Measurements from ENCODE around the gene SGPP2. TPM values are rescaled to one million over a fixed set of nuclear protein-coding genes. Genes with fewer than 3 reads are reported as not detected.
"Not testable (repeated sequence)": the region's sequence is repeated elsewhere in the genome, so short reads cannot be mapped to it uniquely, and the experiment has no call there.

Gene SGPP2
- polyA plus RNA-seq, 4 donors: 4.0 to 19.1 (median 8.1) TPM

DNA sequence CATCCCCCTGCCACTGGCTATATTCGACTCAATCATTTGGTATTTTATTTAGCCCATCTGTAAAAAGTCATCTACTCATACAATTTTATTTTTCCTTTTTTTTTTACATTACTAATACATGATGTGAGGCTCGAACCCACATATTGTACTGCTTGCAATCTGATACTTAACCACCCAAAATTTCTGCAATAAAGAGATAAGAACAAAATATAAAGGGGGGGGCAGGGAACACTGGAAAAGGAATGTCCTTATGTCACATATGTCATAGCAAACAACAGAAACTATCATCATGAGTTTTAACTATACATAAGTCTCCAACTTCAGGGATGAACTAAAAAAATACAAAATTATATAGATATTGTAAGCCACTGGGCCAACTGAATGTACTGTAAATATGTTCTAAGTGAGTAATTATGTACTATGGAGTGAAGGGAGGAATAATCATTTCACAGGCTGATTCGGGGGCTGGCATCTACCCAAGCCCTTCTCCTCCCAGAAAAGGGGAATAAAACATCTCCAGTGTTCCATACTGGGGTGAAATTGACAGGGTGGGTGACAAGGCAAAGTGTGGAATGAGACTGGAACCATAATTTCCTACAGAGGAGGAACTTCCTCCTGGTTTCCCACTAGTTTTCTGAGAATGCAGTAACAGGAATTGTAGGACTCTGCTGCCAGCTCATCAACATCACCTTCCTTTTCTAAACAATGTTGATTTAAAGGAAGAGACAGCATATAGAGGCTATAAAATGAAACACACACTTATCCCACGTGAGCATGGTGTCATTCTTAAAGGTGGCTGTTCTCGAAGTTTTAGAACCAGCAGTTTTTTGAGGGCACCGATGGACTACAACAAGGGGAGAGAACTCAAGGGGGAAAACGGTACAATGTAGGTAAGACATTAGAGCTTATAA lies 152.1 kb downstream of the SGPP2 start:
- peaks cover 4 to 7% (median 5%) of the 10 kb centered on the region in 3 donors for H3K36me3 ChIP-seq (ENCODE audit: control insufficient read depth in 3 of 3, insufficient read depth in 2 of 3, low read depth in 1 of 3, low read length in 3 of 3)
- H3K4me1 ChIP-seq (ENCODE audit: control insufficient read depth in 3 of 3, insufficient read depth in 2 of 3, low read depth in 1 of 3, low read length in 2 of 3): peaks cover 0 to 9% (median 0%) of the 10 kb centered on the region in 3 donors
- no peak overlapping the region for H3K4me3 ChIP-seq (ENCODE audit: low read depth in 1 of 3, low read length in 3 of 3)
- 79 to 85% (median 84%) methylated on average over 7 of the region's 7 CpGs for WGBS, 3 donors
- no peak for FAIRE-seq
- no peak for DNase-seq
- no peaks in the 10 kb centered on the region for H3K27me3 ChIP-seq (ENCODE audit: control insufficient read depth in 3 of 3, insufficient read depth in 3 of 3, low read length in 3 of 3)
- no peak overlapping the region for H3K27ac ChIP-seq (ENCODE audit: low read depth in 1 of 3, low read length in 2 of 3)
- H3K9me3 ChIP-seq (ENCODE audit: control insufficient read depth in 2 of 2, insufficient read depth in 1 of 2, low read depth in 1 of 2, low read length in 1 of 2): no peaks in the 10 kb centered on the region

DNA sequence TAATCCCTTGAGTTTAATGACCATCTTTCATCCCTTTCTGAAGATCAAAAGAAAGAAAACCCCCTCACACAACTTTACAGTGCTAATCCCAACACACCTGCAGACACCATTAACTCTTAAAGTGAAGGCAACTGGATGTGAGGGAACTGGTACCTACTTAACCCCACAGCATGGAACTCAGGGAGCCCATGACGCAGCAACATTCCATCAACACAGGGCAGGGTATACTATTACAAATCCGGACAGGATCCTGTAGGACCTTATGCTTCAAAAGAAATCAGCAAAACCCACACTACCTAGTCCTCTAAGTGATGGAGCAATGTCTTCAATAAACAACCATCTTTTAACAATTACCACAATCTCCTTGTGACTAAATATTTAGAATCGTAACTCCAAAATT lies 153.0 kb downstream of the SGPP2 start:
- 67 to 89% (median 78%) methylated on average over 3 of the region's 3 CpGs for WGBS, 3 donors

DNA sequence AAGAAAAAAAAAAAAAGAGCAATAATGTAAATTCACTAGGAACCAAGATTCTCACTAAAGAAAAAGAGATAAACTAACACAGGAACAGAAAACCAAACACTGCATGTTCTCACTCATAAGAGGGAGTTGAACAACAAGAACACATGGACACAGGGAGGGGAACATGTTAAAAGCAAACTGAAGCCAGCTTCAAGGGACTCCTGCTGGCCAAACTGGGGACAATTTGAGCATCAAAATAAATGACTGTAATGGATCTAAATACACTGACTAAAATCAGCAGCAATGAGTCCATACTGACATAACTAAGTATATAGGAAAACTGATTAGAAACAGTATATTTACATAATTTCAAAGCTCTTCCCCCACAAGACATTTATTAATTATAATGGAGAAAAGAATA lies 158.6 kb downstream of the SGPP2 start:
- no peaks in the 10 kb centered on the region for H3K27me3 ChIP-seq (ENCODE audit: control insufficient read depth in 3 of 3, insufficient read depth in 3 of 3, low read length in 3 of 3)
- FAIRE-seq (no peak), DNase-seq (no peak)
- H3K4me1 ChIP-seq (ENCODE audit: control insufficient read depth in 3 of 3, insufficient read depth in 2 of 3, low read depth in 1 of 3, low read length in 2 of 3): no peaks in the 10 kb centered on the region
- H3K9me3 ChIP-seq (ENCODE audit: control insufficient read depth in 2 of 2, insufficient read depth in 1 of 2, low read depth in 1 of 2, low read length in 1 of 2): peaks cover 0 to 4% of the 10 kb centered on the region in 2 donors
- no peak overlapping the region for H3K27ac ChIP-seq (ENCODE audit: low read depth in 1 of 3, low read length in 2 of 3)
- H3K36me3 ChIP-seq (ENCODE audit: control insufficient read depth in 3 of 3, insufficient read depth in 2 of 3, low read depth in 1 of 3, low read length in 3 of 3): peaks cover 0 to 11% (median 0%) of the 10 kb centered on the region in 3 donors
- H3K4me3 ChIP-seq (ENCODE audit: low read depth in 1 of 3, low read length in 3 of 3): no peak overlapping the region

More for the DNA sequence above, 153.0 kb downstream of the SGPP2 start:
- Histone ChIP-seq H3K9me3 (ENCODE audit: control insufficient read depth in 2 of 2, insufficient read depth in 1 of 2, low read depth in 1 of 2, low read length in 1 of 2) (no peaks in the 10 kb centered on the region), H3K27me3 (ENCODE audit: control insufficient read depth in 3 of 3, insufficient read depth in 3 of 3, low read length in 3 of 3) (no peaks in the 10 kb centered on the region), H3K27ac (ENCODE audit: low read depth in 1 of 3, low read length in 2 of 3) (no peak overlapping the region), H3K36me3 (ENCODE audit: control insufficient read depth in 3 of 3, insufficient read depth in 2 of 3, low read depth in 1 of 3, low read length in 3 of 3) (peaks cover 0 to 3% (median 1%) of the 10 kb centered on the region in 3 donors), H3K4me3 (ENCODE audit: low read depth in 1 of 3, low read length in 3 of 3) (no peak overlapping the region), H3K4me1 (ENCODE audit: control insufficient read depth in 3 of 3, insufficient read depth in 2 of 3, low read depth in 1 of 3, low read length in 2 of 3) (peaks cover 0 to 9% (median 0%) of the 10 kb centered on the region in 3 donors)
- no peak for FAIRE-seq
- no peak for DNase-seq

DNA sequence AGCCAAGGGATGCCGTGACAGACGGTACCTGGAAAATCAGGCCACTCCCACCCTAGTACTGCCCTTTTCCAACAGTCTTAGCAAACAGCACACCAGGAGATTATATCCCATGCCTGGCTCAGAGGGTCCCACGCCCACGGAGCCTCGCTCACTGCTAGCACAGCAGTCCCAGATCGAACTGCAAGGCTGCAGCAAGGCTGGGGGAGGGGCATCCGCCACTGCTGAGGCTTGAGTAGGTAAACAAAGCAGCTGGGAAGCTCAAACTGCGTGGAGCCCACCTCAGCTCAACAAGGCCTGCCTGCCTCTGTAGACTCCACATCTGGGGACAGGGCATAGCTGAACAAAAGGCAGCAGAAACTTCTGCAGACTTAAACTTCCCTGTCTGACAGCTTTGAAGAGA lies 160.2 kb downstream of the SGPP2 start:
- H3K36me3 ChIP-seq (ENCODE audit: control insufficient read depth in 3 of 3, insufficient read depth in 2 of 3, low read depth in 1 of 3, low read length in 3 of 3); H3K4me1 ChIP-seq (ENCODE audit: control insufficient read depth in 3 of 3, insufficient read depth in 2 of 3, low read depth in 1 of 3, low read length in 2 of 3); H3K4me3 ChIP-seq (ENCODE audit: low read depth in 1 of 3, low read length in 3 of 3); H3K9me3 ChIP-seq (ENCODE audit: control insufficient read depth in 2 of 2, insufficient read depth in 1 of 2, low read depth in 1 of 2, low read length in 1 of 2); FAIRE-seq; DNase-seq; H3K27ac ChIP-seq (ENCODE audit: low read depth in 1 of 3, low read length in 2 of 3); H3K27me3 ChIP-seq (ENCODE audit: control insufficient read depth in 3 of 3, insufficient read depth in 3 of 3, low read length in 3 of 3): not testable (repeated sequence)
- WGBS, 3 donors: 95 to 97% (median 96%) methylated on average over 8 of the region's 8 CpGs

DNA sequence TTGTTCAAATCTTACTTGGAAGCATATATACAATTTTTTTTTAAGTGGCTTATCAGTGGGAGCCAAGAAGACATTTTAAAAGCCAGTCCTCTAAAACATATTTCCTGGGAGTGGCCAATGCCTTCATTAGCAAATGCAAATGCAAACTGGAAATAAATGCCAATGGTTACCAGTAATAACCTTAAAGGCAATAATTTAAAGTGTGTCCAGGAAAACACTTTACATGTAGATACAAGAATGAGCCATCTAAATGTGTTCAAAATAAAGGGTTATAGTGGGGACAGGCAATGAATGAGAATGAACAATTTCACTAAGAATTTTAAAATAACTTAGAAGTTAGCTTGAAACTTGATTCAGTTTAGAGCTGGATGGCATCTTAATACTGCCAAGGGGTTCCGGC lies 167.3 kb downstream of the SGPP2 start:
- Histone ChIP-seq H3K27ac (ENCODE audit: low read depth in 1 of 3, low read length in 2 of 3) (no peak overlapping the region), H3K4me1 (ENCODE audit: control insufficient read depth in 3 of 3, insufficient read depth in 2 of 3, low read depth in 1 of 3, low read length in 2 of 3) (peaks cover 0 to 9% (median 0%) of the 10 kb centered on the region in 3 donors), H3K9me3 (ENCODE audit: control insufficient read depth in 2 of 2, insufficient read depth in 1 of 2, low read depth in 1 of 2, low read length in 1 of 2) (no peaks in the 10 kb centered on the region), H3K4me3 (ENCODE audit: low read depth in 1 of 3, low read length in 3 of 3) (no peak overlapping the region), H3K36me3 (ENCODE audit: control insufficient read depth in 3 of 3, insufficient read depth in 2 of 3, low read depth in 1 of 3, low read length in 3 of 3) (peaks cover 4 to 7% (median 4%) of the 10 kb centered on the region in 3 donors), H3K27me3 (ENCODE audit: control insufficient read depth in 3 of 3, insufficient read depth in 3 of 3, low read length in 3 of 3) (no peaks in the 10 kb centered on the region)
- 90 to 100% (median 96%) methylated on average over 1 of the region's 1 CpG for WGBS, 3 donors
- DNase-seq (no peak), FAIRE-seq (no peak)

DNA sequence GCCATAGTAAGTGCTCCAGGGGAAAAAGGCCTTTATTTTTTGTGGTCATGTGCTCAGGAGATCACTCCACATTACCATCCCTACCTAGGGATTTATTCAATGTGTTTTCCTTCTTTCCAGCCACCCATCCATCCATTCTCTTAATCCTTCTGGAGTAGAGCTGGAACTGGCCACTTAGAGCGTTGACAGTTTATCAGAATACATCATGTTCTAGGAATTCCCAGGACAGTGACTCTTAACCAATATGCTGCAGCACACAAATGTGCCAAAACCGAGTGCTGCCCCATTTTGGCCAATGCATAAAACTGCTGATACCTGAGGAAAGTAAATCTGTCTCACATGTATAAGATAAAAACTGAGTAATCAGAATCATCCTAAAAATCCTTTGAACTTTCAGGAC lies 167.8 kb downstream of the SGPP2 start:
- H3K27me3 ChIP-seq (ENCODE audit: control insufficient read depth in 3 of 3, insufficient read depth in 3 of 3, low read length in 3 of 3): no peaks in the 10 kb centered on the region
- peaks cover 4 to 7% (median 4%) of the 10 kb centered on the region in 3 donors for H3K36me3 ChIP-seq (ENCODE audit: control insufficient read depth in 3 of 3, insufficient read depth in 2 of 3, low read depth in 1 of 3, low read length in 3 of 3)
- FAIRE-seq (no peak), DNase-seq (no peak)
- H3K27ac ChIP-seq (ENCODE audit: low read depth in 1 of 3, low read length in 2 of 3): no peak overlapping the region
- 82 to 84% (median 83%) methylated on average over 2 of the region's 2 CpGs for WGBS, 3 donors
- no peak overlapping the region for H3K4me3 ChIP-seq (ENCODE audit: low read depth in 1 of 3, low read length in 3 of 3)
- H3K4me1 ChIP-seq (ENCODE audit: control insufficient read depth in 3 of 3, insufficient read depth in 2 of 3, low read depth in 1 of 3, low read length in 2 of 3): peaks cover 0 to 9% (median 0%) of the 10 kb centered on the region in 3 donors
- no peaks in the 10 kb centered on the region for H3K9me3 ChIP-seq (ENCODE audit: control insufficient read depth in 2 of 2, insufficient read depth in 1 of 2, low read depth in 1 of 2, low read length in 1 of 2)

DNA sequence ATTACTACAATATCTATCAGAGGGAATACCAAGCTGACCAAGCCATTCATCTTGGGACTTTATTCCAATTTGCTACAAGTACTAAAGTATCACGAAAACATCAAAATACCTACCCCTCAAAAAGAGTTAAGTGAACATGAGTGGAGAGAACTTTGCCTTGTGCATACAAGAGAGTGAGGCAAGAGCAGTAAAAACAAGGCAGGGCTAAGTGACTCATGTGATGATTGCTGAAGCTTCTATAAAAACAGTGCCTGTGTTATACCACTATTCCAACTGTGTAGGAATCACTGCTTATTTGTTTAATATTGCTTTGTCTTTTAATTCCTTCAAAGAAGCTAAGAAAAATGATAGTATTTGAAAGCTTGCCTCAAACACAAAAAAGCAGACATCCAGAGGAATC lies 170.3 kb downstream of the SGPP2 start:
- no peak for FAIRE-seq

DNA sequence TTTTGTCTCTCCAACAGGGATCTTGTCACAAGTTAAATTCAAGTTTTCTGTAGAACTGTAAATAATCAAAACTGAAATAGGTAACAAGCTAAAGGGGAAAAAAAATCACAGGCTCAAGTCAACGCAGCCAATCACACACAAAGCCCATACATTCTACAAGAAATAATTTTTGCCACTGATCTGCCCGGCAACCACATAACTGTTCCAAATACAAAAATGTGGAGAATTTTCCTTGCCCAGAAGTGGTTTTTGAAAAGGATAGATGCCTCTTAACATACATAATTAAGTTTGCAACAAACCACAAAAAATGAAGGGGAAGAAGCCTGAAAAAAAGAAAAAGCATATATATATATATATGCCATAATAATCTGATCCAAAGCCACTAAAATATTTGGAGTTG lies 171.2 kb downstream of the SGPP2 start:
- WGBS, 3 donors: 80 to 88% (median 85%) methylated on average over 2 of the region's 2 CpGs
- no peak for DNase-seq
- no peak overlapping the region for H3K4me3 ChIP-seq (ENCODE audit: low read depth in 1 of 3, low read length in 3 of 3)
- H3K4me1 ChIP-seq (ENCODE audit: control insufficient read depth in 3 of 3, insufficient read depth in 2 of 3, low read depth in 1 of 3, low read length in 2 of 3): peaks cover 0 to 9% (median 0%) of the 10 kb centered on the region in 3 donors
- H3K27me3 ChIP-seq (ENCODE audit: control insufficient read depth in 3 of 3, insufficient read depth in 3 of 3, low read length in 3 of 3): no peaks in the 10 kb centered on the region
- no peaks in the 10 kb centered on the region for H3K9me3 ChIP-seq (ENCODE audit: control insufficient read depth in 2 of 2, insufficient read depth in 1 of 2, low read depth in 1 of 2, low read length in 1 of 2)
- no peak for FAIRE-seq
- H3K36me3 ChIP-seq (ENCODE audit: control insufficient read depth in 3 of 3, insufficient read depth in 2 of 3, low read depth in 1 of 3, low read length in 3 of 3): peaks cover 6 to 15% (median 6%) of the 10 kb centered on the region in 3 donors
- H3K27ac ChIP-seq (ENCODE audit: low read depth in 1 of 3, low read length in 2 of 3): no peak overlapping the region

More for the DNA sequence above, 170.3 kb downstream of the SGPP2 start:
- WGBS, 3 donors: 18 to 64% (median 47%) methylated on average over 1 of the region's 1 CpG
- Histone ChIP-seq H3K4me3 (ENCODE audit: low read depth in 1 of 3, low read length in 3 of 3) (no peak overlapping the region), H3K4me1 (ENCODE audit: control insufficient read depth in 3 of 3, insufficient read depth in 2 of 3, low read depth in 1 of 3, low read length in 2 of 3) (peaks cover 0 to 9% (median 0%) of the 10 kb centered on the region in 3 donors), H3K36me3 (ENCODE audit: control insufficient read depth in 3 of 3, insufficient read depth in 2 of 3, low read depth in 1 of 3, low read length in 3 of 3) (peaks cover 6 to 14% (median 6%) of the 10 kb centered on the region in 3 donors), H3K9me3 (ENCODE audit: control insufficient read depth in 2 of 2, insufficient read depth in 1 of 2, low read depth in 1 of 2, low read length in 1 of 2) (no peaks in the 10 kb centered on the region), H3K27me3 (ENCODE audit: control insufficient read depth in 3 of 3, insufficient read depth in 3 of 3, low read length in 3 of 3) (no peaks in the 10 kb centered on the region), H3K27ac (ENCODE audit: low read depth in 1 of 3, low read length in 2 of 3) (peak overlapping the region in 1 of 3 donors; percentile 65)
- DNase-seq: peak; percentile 86 to 88
